GM23338 (cell line): ENCODE measurements around the gene SELPLG. TPM values are rescaled to one million over a fixed set of nuclear protein-coding genes. Genes with fewer than 3 reads are reported as not detected.
"Not testable (repeated sequence)": the region's sequence is repeated elsewhere in the genome, so short reads cannot be mapped to it uniquely, and the experiment has no call there.

Experiments
- ATAC-seq: fragments of 200-7000 bp; cut with Tn5 transposase; 3 replicates; pipeline ENCODE4 v1.9.1; 2020
- DNase-seq: peaks from one replicate; pipeline ENCODE4 v3.0.0-alpha.2; 2015; ENCODE audit warnings: low spot score
- H2AFZ ChIP-seq: fragments of 200-600 bp; sonication (generic); 2 replicates; pipeline ENCODE4 v1.8.0; 2016; ENCODE audit warnings: antibody characterized with exemption, mild to moderate bottlenecking, moderate library complexity
- H3F3A ChIP-seq: fragments of 200-600 bp; sonication (generic); replicated peaks from 2 replicates; pipeline ENCODE4 v1.8.0; 2017; ENCODE audit warnings: antibody characterized with exemption, mixed run types, low read depth
- H3K27ac ChIP-seq: fragments of 200-600 bp; sonication (generic); 2 replicates; pipeline ENCODE4 v1.6.1; 2016; ENCODE audit warnings: low read depth
- H3K27me3 ChIP-seq: fragments of 200-600 bp; sonication (generic); 2 replicates; pipeline ENCODE4 v1.8.0; 2016; ENCODE audit warnings: mild to moderate bottlenecking, mixed run types, moderate library complexity; ENCODE audit not compliant: insufficient read depth
- H3K36me3 ChIP-seq: fragments of 200-600 bp; sonication (generic); 2 replicates; pipeline ENCODE4 v1.8.0; 2016; ENCODE audit warnings: mild to moderate bottlenecking; ENCODE audit not compliant: insufficient read depth
- H3K4me1 ChIP-seq: fragments of 200-600 bp; sonication (generic); 2 replicates; pipeline ENCODE4 v1.8.0; 2016; ENCODE audit warnings: mild to moderate bottlenecking, moderate library complexity; ENCODE audit not compliant: insufficient read depth
- H3K4me2 ChIP-seq: fragments of 200-600 bp; sonication (generic); 2 replicates; pipeline ENCODE4 v1.7.1; 2017; ENCODE audit warnings: mixed run types
- H3K4me3 ChIP-seq: fragments of 200-600 bp; sonication (generic); 2 replicates; pipeline ENCODE4 v1.6.1; 2016; ENCODE audit warnings: mixed run types
- H3K79me2 ChIP-seq: fragments of 200-600 bp; sonication (generic); replicated peaks from 2 replicates; pipeline ENCODE4 v1.8.0; 2017; ENCODE audit warnings: mild to moderate bottlenecking; ENCODE audit not compliant: insufficient read depth
- H3K9me2 ChIP-seq: fragments of 200-600 bp; sonication (generic); 2 replicates; pipeline ENCODE4 v1.8.0; 2017; ENCODE audit not compliant: insufficient read depth
- H4K20me1 ChIP-seq: fragments of 200-600 bp; sonication (generic); replicated peaks from 2 replicates; pipeline ENCODE4 v1.8.0; 2017; ENCODE audit warnings: mild to moderate bottlenecking; ENCODE audit not compliant: insufficient read depth
- H3K27ac Mint-ChIP-seq: 2 replicates; pipeline ENCODE4 v1.8.0; 2020; ENCODE audit warnings: inconsistent platforms, mild to moderate bottlenecking, moderate library complexity, mixed read lengths
- H3K27me3 Mint-ChIP-seq: 3 replicates; pipeline ENCODE4 v1.8.0; 2022; ENCODE audit warnings: low read depth, mild to moderate bottlenecking, moderate library complexity, mixed read lengths, inconsistent platforms; ENCODE audit not compliant: insufficient read depth, poor library complexity
- H3K36me3 Mint-ChIP-seq: 3 replicates; pipeline ENCODE4 v1.8.0; 2021; ENCODE audit warnings: low read depth, mild to moderate bottlenecking, inconsistent platforms, moderate library complexity, mixed read lengths
- H3K4me1 Mint-ChIP-seq: 3 replicates; pipeline ENCODE4 v1.8.0; 2020; ENCODE audit warnings: mild to moderate bottlenecking, inconsistent platforms, mixed read lengths
- H3K4me3 Mint-ChIP-seq: 3 replicates; pipeline ENCODE4 v1.8.0; 2021; ENCODE audit warnings: moderate library complexity, mild to moderate bottlenecking, inconsistent platforms, mixed read lengths
- H3K9me3 Mint-ChIP-seq: 3 replicates; pipeline ENCODE4 v1.8.0; 2020; ENCODE audit warnings: moderate library complexity, mild to moderate bottlenecking, inconsistent platforms, mixed read lengths
- EZH2 ChIP-seq: fragments of 200-600 bp; sonication (generic); IDR thresholded peaks from one replicate; pipeline ENCODE4 v1.8.0; 2017; ENCODE audit warnings: antibody characterized with exemption, mild to moderate bottlenecking, low read depth; ENCODE audit not compliant: unreplicated experiment
- EZH2phosphoT487 ChIP-seq: fragments of 200-600 bp; sonication (generic); IDR thresholded peaks from one replicate; pipeline ENCODE4 v1.8.1; 2018; ENCODE audit warnings: antibody characterized with exemption; ENCODE audit not compliant: unreplicated experiment
- JUNB ChIP-seq: IDR thresholded peaks from one replicate; pipeline ENCODE4 v1.6.1; 2016; ENCODE audit warnings: antibody characterized with exemption; ENCODE audit not compliant: unreplicated experiment
- POLR2AphosphoS5 ChIP-seq: IDR thresholded peaks from 2 replicates; pipeline ENCODE4 v1.6.1; 2016; ENCODE audit warnings: antibody characterized with exemption, low read depth
- STAT1 ChIP-seq: IDR thresholded peaks from one replicate; pipeline ENCODE4 v1.6.1; 2016; ENCODE audit warnings: antibody characterized with exemption; ENCODE audit not compliant: unreplicated experiment
- ZNF114 ChIP-seq: fragments of 250-450 bp; sonication (Bioruptor Pico); IDR thresholded peaks from 2 replicates; pipeline ENCODE4 v1.5.0; 2020; ENCODE audit warnings: mild to moderate bottlenecking, moderate library complexity
- polyA plus RNA-seq: library from polyadenylated mRNA; unstranded; fragments of >200 nt; fragmentation: Nextera tagmentation; extraction: Ambion mirVana; gene quantifications from 2 replicates; pipeline ENCODE4 v1.2.1, GENCODE V29; 2016
- total RNA-seq: library from RNA; depleted of rRNA; stranded (reverse); fragments of >200 nt; shearing (Covaris generic); gene quantifications from 2 replicates; pipeline ENCODE4 v1.2.3, GENCODE V29; 2014
- TF ChIP-seq, protein P1 (sequence below): IDR thresholded peaks from 2 replicates; pipeline ENCODE4 v1.6.1; 2016; ENCODE audit warnings: antibody characterized with exemption
- TF ChIP-seq, protein P2 (sequence below), 2 experiments: fragments of 200-600 bp in 1 of 2; sonication (generic) in 1 of 2; conservative IDR thresholded peaks; 2 replicates each; pipeline versions ENCODE4 v1.5.1 to v1.6.1; 2016 to 2017; ENCODE audit warnings: antibody characterized with exemption in 2 of 2, low read depth in 2 of 2, mild to moderate bottlenecking in 2 of 2, moderate library complexity in 1 of 2

SELPLG gene
- total and polyA plus RNA-seq, 2 experiments from 2014 or later, result 0.16 to 0.56 TPM

DNA sequence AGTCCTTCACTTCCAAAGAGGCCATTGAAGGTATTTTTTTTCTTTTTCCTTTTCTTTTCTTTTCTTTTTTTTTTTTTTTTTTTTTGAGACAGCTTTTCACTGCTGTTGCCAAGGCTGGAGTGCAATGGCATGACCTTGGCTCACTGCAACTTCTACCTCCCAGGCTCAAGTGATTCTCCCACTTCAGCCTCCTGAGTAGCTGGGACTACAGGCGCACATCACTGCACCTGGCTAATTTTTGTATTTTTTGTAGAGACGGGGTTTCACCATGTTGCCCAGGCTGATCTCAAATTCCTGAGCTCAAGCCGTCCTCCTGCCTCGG lies 14.8 kb downstream of the SELPLG start:
- not testable (repeated sequence) for H3K27me3 ChIP-seq, H4K20me1 ChIP-seq, DNase-seq, ATAC-seq, H3K79me2 ChIP-seq, H3K4me3 Mint-ChIP-seq, H3K4me1 ChIP-seq, H3F3A ChIP-seq, H3K27ac Mint-ChIP-seq, H3K4me2 ChIP-seq, H3K4me3 ChIP-seq, H3K9me3 Mint-ChIP-seq, H3K36me3 Mint-ChIP-seq, H3K36me3 ChIP-seq, H3K9me2 ChIP-seq
- 0 out of 2 replicates have a peak overlapping the region, but pooled peaks have one; percentile 19 for H3K27ac ChIP-seq
- H3K27me3 Mint-ChIP-seq, result peaks cover 12% of the 10 kb centered on the region
- peak overlapping the region; percentile 96 for H2AFZ ChIP-seq
- H3K4me1 Mint-ChIP-seq, result peaks cover 16% of the 10 kb centered on the region

DNA sequence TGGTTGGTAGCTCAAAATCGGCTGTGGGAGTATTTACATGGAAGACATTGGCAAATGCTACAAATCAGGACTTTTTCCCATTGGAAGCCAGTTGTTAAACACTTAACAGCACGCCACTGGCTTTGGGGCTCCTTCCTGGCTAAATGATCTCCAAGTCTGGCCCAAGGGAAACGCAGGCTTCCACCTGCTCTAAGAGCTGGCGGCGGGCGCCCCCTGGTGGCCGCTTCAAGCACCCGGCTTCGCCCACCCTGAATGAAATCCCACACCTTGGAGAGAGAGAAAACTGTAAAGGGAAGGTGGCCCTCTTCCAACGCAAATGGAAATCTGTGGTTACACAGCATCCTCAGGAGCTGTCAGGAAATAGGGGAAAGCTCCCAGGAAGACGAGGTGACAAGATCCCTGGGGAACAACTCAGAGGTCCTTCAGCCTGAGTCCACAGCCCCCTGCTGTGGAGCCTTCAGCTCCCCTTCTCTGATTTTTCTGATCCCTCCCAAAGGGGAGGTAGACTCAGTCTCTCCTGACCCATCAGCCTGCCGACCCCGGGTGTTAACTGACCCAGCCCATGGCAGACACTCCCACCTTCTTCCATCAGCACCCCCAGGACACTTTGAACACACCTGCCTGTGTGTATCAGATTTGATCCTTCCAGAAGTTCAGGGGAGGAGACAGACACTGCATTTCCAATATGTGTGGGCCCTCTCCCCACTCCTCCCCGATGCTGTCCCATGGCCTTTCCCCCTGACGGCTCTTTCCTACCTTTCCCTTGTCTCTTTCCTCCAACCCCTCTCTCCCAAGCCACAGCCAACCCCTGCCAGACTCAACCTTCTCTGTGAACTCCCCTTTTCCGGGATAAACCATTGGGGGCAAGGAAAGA lies 15.4 kb downstream of the SELPLG start:
- Histone ChIP-seq H3K27me3 (no peaks in the 10 kb centered on the region), H3K9me2 (peaks cover 7% of the 10 kb centered on the region; the same call in 1 of the 2 replicates), H3K27ac (0 out of 2 replicates have a peak overlapping the region, but pooled peaks have one; percentile 19), H3K36me3 (no peaks in the 10 kb centered on the region), H3K4me1 (peaks cover 3% of the 10 kb centered on the region; the same call in 1 of the 2 replicates), H2AFZ (peak overlapping the region; percentile 96), H3K79me2 (no peaks in the 10 kb centered on the region), H3K4me3 (no peak overlapping the region), H3K4me2 (no peak overlapping the region), H3F3A (0 out of 2 replicates have a peak, but pooled peaks cover 3% of the 10 kb centered on the region), H4K20me1 (no peaks in the 10 kb centered on the region)
- peaks cover 6% of the 10 kb centered on the region; the same call in 2 of the 3 replicates for H3K36me3 Mint-ChIP-seq
- peak; percentile 95 for DNase-seq
- peaks cover 9% of the 10 kb centered on the region for H3K9me3 Mint-ChIP-seq
- H3K27me3 Mint-ChIP-seq, result peaks cover 12% of the 10 kb centered on the region
- H3K4me3 Mint-ChIP-seq, result no peak overlapping the region
- TF ChIP-seq ZNF114 (no peak), EZH2phosphoT487 (no peak), EZH2 (no peak), STAT1 (no peak), JUNB (no peak), POLR2AphosphoS5 (no peak)
- TF ChIP-seq, protein P1, sequence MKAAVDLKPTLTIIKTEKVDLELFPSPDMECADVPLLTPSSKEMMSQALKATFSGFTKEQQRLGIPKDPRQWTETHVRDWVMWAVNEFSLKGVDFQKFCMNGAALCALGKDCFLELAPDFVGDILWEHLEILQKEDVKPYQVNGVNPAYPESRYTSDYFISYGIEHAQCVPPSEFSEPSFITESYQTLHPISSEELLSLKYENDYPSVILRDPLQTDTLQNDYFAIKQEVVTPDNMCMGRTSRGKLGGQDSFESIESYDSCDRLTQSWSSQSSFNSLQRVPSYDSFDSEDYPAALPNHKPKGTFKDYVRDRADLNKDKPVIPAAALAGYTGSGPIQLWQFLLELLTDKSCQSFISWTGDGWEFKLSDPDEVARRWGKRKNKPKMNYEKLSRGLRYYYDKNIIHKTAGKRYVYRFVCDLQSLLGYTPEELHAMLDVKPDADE, result no peak
- TF ChIP-seq, protein P2, sequence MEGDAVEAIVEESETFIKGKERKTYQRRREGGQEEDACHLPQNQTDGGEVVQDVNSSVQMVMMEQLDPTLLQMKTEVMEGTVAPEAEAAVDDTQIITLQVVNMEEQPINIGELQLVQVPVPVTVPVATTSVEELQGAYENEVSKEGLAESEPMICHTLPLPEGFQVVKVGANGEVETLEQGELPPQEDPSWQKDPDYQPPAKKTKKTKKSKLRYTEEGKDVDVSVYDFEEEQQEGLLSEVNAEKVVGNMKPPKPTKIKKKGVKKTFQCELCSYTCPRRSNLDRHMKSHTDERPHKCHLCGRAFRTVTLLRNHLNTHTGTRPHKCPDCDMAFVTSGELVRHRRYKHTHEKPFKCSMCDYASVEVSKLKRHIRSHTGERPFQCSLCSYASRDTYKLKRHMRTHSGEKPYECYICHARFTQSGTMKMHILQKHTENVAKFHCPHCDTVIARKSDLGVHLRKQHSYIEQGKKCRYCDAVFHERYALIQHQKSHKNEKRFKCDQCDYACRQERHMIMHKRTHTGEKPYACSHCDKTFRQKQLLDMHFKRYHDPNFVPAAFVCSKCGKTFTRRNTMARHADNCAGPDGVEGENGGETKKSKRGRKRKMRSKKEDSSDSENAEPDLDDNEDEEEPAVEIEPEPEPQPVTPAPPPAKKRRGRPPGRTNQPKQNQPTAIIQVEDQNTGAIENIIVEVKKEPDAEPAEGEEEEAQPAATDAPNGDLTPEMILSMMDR (conservative IDR thresholded peaks at IDR 0.05; ENCODE audit: low read depth in 2 of 2), result peak; percentile 96 to 99
- peak; percentile 95 for ATAC-seq
- H3K27ac Mint-ChIP-seq, result no peak overlapping the region; the same call in 1 of the 2 replicates
- peaks cover 16% of the 10 kb centered on the region for H3K4me1 Mint-ChIP-seq
